ENCODE data around the gene RPL13A. TPM values are rescaled to one million over a fixed set of nuclear protein-coding genes. Genes with fewer than 3 reads are reported as not detected.
A peak's percentile ranks its signal among the peaks of the same experiment; 100 is the strongest.

RPL13A gene
- total and polyA plus RNA-seq, 2 of the 13 experiments (the other 11 are each of a cell fraction or from before 2014, with no cell fraction given) = 2,601 to 3,407 TPM

- peak; percentile 60 for TF ChIP-seq ZNF687 (CRISPR knock-in tag; IDR thresholded peaks at IDR 0.05)
- peak; percentile 63 for TF ChIP-seq RBM39 (IDR thresholded peaks at IDR 0.05; ENCODE audit: low read depth, low read length, poor library complexity, severe bottlenecking)
- TF ChIP-seq ZBTB44 (CRISPR knock-in tag; IDR thresholded peaks at IDR 0.05) = no peak
- 0 out of 2 replicates have a peak, but pooled peaks have one; percentile 35 for TF ChIP-seq ZNF501 (CRISPR knock-in tag; IDR thresholded peaks at IDR 0.05)
- TF ChIP-seq KAT8 (CRISPR knock-in tag; IDR thresholded peaks at IDR 0.05) = no peak
- TF ChIP-seq BHLHE40 (IDR thresholded peaks at IDR 0.05; ENCODE audit: low read length) = peak; percentile 16; the same call in 1 of the 2 replicates
- no peak for TF ChIP-seq SNRNP70 (IDR thresholded peaks at IDR 0.05; ENCODE audit: low read depth, low read length)
- no peak for TF ChIP-seq DPF2 (CRISPR knock-in tag; IDR thresholded peaks at IDR 0.05; ENCODE audit: borderline replicate concordance, low read depth)
- TF ChIP-seq XRCC5 (optimal IDR thresholded peaks at IDR 0.05; ENCODE audit: low read length) = peak; percentile 85
- TF ChIP-seq ZSCAN9 (CRISPR knock-in tag; IDR thresholded peaks at IDR 0.05; ENCODE audit: borderline replicate concordance) = no peak
- no peak for TF ChIP-seq TRAFD1 (CRISPR knock-in tag; IDR thresholded peaks at IDR 0.05; ENCODE audit: borderline replicate concordance)
- TF ChIP-seq PATZ1 (CRISPR knock-in tag; IDR thresholded peaks at IDR 0.05) = peak; percentile 31; the same call in 1 of the 2 replicates
- 0 out of 2 replicates have a peak, but pooled peaks have one; percentile 23 for TF ChIP-seq HNRNPL (IDR thresholded peaks at IDR 0.05; ENCODE audit: low read depth, low read length)
- TF ChIP-seq IKZF4 (CRISPR knock-in tag; IDR thresholded peaks at IDR 0.05; ENCODE audit: borderline replicate concordance, low read depth, not compliant biosample characterization) = no peak
- TF ChIP-seq MXI1 (IDR thresholded peaks at IDR 0.05; ENCODE audit: borderline replicate concordance, low read depth, low read length) = peak; percentile 21; the same call in 1 of the 3 replicates
- no peak for TF ChIP-seq ZUFSP (CRISPR knock-in tag; IDR thresholded peaks at IDR 0.05; ENCODE audit: borderline replicate concordance)
Measured at GRCh38 chr19:49475995-49476880, 11.2 kb upstream of the RPL13A start (continued).

Data from HepG2 (cell line).